GM19463 (cell line): ENCODE results near the gene CCNH.

Experiments
- ATAC-seq: cut with Tn5 transposase; IDR thresholded peaks from one replicate; pipeline ENCODE4 v1.9.1; 2021; ENCODE audit warnings: mild to moderate bottlenecking, moderate library complexity; ENCODE audit not compliant: unreplicated experiment

Gene CCNH

DNA sequence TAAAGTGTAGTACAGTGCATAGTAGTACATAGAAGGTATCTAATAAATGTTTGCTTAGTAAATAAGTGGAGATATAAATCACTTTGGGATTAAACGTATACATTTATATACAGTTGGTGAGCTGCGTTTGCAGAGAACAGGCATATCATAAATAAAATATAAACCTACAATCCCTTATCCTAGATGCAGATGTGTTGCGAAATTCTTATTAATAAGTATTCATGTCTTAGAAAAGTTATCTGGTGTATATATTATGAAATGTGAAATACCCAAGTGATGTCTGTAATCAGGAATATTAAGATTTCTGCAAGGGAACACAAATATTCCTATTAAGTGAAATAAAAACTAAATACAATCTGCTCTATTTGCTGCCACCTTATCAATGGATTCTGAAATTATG is 8.8 kb downstream of the CCNH start:
- ATAC-seq = no peak

DNA sequence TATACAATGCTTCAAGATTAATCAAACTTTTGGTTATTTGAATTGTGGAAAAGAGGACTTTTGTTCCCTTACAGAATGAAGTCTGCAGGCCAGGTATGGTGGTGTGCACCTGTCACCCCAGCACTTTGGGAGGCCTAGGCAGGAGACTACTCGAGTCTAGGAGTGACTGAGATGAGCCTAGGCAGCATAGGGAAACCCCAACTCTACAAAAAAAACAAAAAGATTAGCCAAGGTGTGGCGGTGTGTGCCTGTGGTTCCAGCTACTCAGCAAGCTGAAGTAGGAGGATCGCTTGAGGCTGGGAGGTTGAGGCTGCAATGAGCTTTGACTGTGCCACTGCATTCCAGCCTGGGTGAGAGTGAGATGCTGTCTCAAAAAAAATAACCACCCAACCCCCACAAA is 9.3 kb downstream of the CCNH start:
- ATAC-seq = no peak

DNA sequence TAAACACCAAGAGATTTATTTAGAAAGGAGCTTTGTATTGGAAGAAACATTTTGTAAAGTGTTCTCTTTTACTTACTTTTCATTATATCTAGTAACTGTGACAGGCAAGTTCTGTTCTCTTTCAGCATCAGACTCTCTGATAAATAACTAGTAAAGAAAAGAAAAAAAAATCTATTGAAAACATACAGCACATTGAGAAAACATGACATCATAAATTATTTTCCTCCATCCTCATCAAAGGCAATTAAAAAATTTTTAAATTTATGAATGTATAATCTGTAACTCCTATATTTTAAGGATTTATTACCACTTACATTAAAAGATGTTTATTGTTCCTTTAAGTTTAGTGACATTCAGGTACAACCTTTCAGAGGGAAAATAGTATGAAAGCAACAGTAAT is 11.1 kb downstream of the CCNH start:
- no peak for ATAC-seq

DNA sequence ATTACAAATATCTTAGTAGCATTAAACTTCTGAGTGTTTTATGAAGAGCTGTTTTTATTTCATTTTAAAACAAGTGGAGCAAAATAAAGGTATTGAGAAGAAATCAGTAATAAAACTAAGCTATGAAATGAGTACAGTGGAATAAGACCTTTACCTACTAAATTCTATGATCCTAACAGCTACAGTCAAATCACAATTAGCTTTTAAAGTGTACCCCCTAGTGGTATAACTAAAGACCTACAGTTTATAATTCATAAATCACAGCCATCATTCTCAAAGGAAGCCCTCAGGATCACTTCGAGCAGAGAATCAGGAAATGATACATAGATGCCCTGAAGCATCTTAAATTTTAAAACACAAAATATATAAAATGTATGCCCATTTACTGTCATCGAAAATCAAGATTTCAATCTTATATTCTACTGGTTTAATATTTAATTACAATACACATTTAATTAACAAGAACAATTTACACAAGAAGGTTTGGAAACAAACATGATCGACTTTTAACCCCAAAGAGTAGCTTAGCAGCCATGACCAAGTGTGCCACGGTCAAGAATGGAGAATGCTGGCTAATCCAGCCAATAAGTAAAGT is 12.3 kb downstream of the CCNH start:
- peak; percentile 75 for ATAC-seq

DNA sequence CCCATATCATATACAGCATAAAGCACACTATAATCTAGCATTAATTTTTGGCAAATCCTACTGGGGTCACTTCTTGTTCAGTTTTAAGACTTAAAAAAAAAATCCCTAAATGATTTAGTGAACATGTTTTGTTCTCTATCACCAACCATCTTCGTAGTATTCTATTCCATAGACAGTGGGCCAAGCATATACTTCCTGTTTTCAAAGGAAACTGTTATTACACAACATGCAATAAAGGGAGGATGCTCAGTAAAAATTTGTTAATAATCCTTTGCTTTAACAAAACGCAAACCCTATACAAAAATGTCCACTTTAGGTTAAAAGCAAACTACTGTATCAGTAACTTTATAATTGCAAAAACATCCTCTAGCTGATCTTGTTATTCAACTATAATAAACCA is 13.0 kb downstream of the CCNH start:
- no peak for ATAC-seq

DNA sequence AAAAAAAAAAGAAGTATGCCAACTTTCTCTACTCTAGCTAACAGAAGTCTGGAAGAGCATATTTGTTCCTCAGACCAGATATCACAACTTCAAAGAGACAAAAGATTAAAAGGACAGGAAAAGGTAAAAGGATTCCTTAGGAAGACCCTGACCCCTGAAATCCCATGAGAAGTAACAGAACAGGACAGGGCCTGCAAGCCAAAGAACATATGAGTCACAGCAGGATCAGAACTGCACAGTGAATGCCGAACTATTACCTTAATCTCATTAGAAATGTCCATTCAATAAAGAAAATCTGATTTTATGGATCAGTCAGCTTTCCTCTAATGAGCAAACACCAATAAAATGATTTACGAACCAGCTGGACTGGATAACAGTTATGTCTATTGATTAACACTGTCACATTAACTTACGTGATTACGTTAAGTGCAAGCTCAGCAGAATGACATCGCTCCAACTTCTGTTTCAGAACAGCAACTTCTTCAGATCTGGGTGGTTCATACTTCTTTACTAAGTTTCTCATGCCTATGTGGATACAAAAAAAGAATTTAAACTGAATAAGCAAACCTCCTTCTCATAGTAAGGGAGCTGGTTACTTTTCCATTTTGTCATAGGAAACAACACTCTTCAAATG is 13.6 kb downstream of the CCNH start:
- ATAC-seq = no peak

DNA sequence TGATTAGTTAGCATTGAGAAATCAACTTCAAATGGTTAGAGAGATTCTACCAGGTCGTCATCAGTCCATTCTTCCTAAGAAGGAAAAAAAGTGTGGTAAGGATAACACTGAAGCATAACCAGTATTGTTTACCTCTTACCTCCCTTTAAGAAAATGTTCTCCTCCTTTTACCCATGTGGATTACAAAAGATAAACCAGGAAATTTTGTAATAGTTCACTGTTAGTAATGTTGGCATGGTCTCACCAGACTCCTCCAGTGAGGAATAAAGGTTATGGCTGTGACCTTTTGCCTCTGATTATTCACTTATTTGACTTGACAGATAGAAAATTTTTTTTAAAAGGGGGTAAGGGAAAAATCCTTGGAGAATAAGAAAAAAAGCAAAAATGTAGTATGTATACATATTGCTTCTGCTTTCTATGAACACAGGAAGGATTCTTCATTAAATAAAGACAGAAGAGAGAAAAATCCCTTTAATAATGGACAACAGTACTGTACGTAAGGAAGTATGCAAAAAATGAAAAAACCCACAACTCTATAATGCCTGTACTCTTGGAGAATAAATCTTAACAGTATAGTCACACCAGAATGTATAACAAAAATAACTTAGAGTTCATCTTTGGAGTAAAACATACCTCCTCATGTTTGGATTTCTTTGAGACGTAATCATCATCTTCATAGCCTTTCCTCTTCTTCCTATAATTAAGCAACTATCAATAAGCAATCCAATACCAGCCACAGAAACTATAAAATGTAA is 18.1 kb downstream of the CCNH start:
- no peak for ATAC-seq

DNA sequence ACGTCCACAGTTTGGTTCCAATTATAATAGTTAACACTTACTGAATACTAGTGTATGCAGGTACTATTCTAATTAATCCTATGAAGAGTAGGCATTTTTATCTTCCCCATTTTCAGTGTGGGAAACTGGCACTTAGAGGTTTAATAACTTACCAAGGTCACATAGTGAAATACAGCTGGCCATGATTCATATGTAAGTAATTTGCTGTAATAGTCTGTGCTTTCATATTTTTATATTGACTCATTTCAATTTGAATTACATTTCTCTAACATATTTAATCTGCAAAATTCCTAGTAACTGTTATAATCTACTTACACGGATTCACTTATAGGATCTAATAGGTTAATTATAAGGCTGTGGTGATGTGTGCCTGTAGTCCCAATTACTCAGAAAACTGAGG is 19.4 kb downstream of the CCNH start:
- ATAC-seq = no peak

DNA sequence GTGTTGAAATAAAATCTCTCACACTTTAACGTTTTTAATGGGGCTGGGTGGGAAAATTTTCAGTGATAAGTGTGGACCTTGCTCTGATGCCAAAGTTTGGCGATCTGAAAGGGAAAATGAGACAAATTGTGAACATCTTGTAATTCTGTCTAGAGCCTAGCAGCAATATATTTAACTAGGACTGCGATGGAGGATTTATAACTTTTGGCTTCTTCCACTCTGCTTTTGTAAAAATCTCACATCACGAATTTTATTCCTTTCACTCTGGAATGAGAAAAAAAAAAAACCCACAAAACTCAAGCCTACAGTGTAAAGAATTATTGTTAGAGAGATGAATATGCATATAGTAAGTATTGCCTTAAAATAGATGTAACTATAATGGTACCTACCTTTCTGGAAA is 19.9 kb downstream of the CCNH start:
- no peak for ATAC-seq

DNA sequence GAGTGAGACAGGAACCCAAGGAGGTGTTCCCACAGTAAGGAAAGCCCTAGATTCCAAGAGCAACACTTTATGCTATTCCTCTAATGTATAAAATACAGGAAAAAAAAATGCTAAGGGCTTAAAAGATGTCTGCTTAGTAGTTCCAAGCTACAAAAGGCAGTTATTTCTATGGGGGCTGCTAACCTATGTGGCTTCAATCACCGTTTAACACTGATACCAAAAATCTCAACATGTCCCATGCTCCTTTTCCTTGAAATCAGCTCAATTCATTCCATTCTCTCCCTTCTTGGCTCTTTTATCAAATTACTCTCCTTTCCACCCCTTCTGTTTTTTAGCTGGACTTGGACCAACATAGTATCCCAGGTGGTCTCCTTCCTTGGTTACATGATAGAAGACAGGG is 20.6 kb downstream of the CCNH start:
- no peak for ATAC-seq

DNA sequence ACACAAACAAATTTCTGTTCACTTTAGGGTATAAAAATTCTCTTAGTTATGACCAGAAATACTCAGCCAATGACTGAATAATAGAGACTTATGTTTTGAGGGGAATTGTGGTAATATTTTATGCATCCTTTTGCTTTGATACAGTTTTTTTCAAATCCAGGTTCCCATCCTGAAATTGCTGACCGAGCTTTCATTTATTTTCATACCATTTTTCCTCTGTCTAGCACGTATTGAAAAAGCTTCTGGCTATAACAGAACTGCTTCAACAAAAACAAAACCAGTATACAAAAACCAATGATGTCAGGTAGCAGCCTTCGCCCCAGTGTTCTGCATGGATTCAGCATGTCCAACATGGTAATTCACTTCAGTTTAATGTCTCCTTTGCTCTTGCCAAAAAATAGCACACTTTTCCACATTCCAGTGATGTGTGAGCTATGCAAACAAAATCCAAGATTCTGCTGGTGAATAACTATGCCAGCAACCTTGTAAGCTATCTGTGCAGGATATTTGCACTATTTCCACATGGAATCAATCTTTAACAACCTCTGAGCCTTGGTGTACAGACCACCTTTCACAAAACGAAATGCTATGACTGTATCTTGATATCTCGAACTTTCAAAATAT is 22.0 kb downstream of the CCNH start:
- ATAC-seq = no peak

DNA sequence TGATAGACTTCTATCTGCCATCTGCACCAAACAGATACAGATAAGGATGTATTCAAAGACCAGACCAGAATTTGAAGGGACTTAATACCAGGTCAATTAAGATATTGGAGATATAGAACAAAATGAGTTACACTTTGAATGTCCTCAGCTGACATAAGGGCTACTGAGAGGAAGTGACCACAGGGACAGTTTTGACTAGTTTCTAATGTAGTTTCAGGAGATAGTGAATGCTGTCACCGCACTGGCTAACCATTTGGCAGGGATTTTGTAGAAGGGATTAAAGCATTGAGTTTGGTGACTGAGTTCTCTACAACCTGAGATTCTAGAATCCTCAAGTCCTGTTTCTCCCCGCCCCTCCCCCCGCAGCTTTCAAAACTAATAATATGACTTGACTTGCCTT is 22.7 kb downstream of the CCNH start:
- no peak for ATAC-seq

DNA sequence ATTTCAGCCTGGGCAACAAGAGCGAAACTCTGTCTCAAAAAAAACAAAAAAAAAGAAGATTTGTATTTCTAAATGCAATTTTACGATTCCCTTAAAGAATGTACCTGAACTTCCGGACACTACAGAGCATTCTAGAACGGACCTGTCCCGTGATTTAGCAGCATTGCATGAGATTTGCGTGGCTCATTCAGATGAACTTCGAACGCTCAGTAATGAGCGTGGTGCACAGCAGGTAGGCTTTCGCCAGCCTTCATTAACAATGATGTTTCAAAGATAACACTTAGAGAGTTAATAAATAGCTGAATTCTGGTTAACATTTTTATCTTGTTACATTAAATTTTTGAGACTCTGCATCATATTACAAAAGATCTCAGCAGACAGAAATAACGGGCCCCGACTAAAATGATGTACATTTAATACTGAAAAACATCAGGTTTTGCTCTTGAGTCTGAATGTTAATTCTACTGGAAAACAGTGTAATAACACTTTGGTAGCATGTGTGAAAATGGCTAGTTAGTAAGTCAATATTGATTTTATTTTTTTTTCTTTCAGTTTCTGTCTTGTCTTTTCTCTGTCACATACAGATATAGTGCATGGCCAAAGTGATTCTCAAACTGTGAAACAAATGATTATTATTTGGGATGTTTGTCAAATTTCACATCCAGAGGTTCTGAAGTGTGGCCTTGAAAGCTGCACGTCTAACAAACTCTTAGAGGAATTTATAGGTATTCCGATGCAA is 23.3 kb downstream of the CCNH start:
- ATAC-seq = no peak

DNA sequence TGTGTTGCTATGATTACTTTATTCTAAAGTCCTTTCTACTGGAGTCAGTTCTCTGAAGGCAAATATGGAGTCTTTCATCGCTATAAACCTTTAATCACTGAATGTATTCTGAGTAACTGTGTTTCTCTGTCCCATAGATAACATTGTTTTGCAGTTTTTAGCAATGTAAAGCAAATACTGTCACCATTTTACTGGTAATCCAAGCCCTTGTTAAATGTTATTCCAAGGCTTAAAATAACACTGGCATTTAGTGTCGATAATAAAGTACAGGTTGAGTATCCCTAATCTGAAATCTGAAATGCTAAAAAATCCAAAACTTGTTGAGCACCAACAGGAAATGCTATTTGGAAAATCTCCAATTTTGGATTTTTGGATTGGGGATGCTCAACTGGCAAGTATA is 24.6 kb downstream of the CCNH start:
- no peak for ATAC-seq

DNA sequence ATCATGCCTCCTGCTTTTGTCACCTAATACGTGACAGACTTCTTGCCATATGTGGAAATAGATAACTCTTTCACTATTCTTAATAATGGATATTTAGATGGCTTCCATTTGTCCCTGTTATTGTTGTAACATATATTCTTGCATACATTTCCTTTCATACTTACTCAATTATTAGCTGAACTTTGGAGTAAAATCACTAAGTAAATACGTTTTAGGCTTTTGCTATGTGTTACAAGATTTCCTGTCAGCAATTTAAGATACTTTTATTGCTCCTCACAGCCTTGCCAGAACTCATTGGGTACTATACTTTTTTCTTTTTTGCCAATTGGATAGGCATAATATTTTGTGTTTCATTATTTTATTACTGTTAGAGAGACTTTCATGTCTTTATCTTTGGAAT is 26.9 kb downstream of the CCNH start:
- ATAC-seq = no peak

DNA sequence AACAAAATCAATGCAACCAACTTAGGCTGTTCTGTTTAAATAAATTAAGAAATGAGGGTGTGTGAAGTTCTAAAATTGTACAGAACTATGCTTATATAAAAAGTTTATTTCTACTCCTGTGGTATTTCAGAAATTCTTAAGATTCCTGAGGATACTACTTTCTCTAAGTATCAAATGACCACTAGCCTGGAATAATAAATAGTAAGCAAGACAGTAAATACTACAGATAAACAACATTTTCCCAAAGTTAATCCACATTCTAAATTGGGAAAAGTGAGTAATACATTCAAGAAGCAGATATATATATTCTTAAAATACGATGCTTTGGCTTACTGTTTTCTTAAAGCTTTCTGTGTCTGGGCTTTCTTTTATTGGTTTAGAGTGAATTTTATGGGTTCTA is 29.5 kb downstream of the CCNH start:
- ATAC-seq = no peak

DNA sequence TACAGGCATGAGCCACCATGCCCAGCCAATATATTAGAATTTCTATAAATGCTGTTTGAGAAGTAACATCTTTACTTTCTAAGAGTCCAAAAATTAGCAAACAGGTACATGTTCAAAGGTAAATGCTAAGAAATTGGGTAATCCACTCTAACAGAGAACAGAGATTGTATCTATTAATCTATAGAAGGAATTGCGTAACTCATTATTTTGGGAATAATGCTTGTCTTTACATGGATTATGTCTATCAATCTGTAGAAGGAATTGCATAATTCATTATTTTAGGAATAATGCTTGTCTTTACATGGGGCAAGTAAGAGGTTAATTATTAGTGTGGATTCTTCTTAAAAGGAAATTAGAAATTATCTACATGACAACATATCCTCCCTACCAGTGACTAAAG is 30.5 kb downstream of the CCNH start:
- ATAC-seq = no peak

DNA sequence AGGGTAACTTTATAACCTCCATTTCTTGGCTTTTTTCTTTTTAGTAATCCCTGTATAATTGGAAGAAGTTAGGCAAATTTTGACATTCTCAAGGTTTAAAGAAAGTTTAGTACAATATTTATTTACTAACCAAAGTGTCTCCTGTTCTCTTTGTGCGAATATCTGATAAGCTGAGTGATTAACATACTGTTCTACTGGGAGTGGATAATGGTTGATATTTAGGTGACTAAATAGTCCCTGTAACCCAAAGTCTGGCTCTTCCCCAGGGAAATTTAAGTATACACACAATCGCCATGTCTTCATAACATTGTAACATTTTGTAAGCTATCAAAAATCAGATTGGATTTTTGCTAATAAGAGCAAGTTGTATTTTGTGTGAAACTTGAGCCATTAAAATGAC is 40.0 kb downstream of the CCNH start:
- no peak for ATAC-seq

DNA sequence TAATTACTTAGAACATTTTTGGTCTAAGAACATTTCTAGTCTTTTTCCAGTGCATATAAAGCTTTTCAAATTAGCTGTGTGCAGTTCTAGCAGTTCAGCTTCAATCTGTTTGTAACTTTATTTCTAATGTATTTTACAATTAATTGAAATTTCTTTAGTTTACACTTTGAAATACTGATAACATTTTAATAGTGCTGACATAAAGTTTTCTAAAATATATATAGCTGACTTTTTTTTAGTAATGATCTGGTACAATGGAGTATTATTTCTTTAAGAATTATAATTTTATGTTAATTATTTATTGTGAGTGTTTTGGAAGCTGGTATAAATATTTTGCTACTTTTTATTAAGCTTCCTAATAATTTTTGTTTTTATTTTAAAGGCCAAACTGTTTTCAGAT is 43.3 kb downstream of the CCNH start:
- no peak for ATAC-seq

DNA sequence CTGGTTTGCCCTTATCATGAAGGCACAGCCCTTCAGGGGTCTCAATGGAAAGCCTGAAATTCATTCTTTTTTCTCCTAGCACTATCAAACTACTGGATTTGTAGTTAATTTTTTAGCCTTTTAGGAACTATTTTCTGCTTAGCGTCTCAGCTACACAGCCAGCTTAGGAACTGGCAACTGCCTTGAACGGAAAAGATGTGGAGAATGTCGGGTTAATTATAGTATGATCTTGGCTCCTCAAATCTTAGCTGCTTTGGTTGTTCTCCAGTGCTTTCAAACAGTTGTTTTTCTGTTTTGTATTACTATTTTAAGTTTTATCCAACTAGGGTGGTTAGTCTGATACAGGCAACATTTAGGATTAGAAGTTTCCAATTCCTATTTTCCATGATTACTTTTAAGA is 44.1 kb downstream of the CCNH start:
- ATAC-seq = no peak

DNA sequence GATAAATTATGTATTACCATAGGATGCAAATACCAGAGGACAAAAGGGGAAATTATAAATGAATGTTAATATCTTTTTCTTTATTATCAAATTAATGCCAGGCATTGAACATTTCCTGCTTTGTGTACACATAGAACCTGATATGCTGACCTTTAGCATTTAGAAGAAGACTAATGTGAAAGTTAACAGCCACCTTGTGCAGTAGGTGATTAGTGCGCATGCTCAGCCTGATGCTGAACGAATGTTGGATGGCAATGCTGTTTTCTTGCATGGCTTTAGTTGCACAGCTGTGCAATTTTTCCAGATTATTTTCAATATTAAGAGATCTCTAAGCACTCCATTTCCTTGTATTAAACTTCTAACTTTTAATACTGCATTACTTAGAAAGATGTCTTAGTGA is 45.5 kb downstream of the CCNH start:
- no peak for ATAC-seq
